ENCODE data around the gene PAQR6. TPM values are rescaled to one million over a fixed set of nuclear protein-coding genes. Genes with fewer than 3 reads are reported as not detected.
A peak's percentile ranks its signal among the peaks of the same experiment; 100 is the strongest.
"Not testable (repeated sequence)": the region's sequence is repeated elsewhere in the genome, so short reads cannot be mapped to it uniquely, and the experiment has no call there.

The PAQR6 gene
- total RNA-seq, 6 donors from 2014 or later = 1.3 to 10.5 (median 2.9) TPM

DNA sequence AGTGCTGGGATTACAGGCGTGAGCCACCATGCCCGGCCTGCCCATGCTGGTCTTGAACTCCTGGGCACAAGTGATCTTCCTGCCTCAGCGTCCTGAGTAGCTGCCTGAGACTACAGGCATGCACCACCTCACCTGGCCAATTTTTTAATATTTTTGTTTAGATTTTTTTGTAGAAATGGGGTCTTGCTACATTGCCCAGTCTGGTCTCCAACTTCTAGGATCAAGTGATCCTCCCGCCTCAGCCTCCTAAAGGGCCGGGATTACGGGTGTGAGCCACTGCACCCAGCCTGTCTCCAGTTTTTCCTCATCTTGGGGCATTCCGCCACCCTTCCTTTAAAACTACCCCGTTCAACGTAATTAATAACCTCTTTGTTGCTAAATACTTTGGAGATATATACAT, 27.6 kb downstream of the PAQR6 start:
- ATAC-seq (ENCODE audit: low FRiP score in 2 of 2) (no peak), DNase-seq (no peak)
- WGBS, 2 donors = 90 to 94% methylated on average over 8 to 9 of the region's 9 CpGs
- Histone ChIP-seq H3K4me3 (no peak overlapping the region), H3K27ac (no peak overlapping the region), H3K27me3 (no peaks in the 10 kb centered on the region), H3K4me1 (peaks cover 8 to 45% (median 20%) of the 10 kb centered on the region in 4 donors), H3K36me3 (peaks cover 18 to 42% (median 29%) of the 10 kb centered on the region in 4 donors), H3K9me3 (no peaks in the 10 kb centered on the region)
- TF ChIP-seq POLR2AphosphoS5 (IDR thresholded peaks at IDR 0.05) = no peak
- TF ChIP-seq EP300 (IDR thresholded peaks at IDR 0.05) = no peak
- TF ChIP-seq POLR2A (IDR thresholded peaks at IDR 0.05) = no peak
- TF ChIP-seq, protein P1, sequence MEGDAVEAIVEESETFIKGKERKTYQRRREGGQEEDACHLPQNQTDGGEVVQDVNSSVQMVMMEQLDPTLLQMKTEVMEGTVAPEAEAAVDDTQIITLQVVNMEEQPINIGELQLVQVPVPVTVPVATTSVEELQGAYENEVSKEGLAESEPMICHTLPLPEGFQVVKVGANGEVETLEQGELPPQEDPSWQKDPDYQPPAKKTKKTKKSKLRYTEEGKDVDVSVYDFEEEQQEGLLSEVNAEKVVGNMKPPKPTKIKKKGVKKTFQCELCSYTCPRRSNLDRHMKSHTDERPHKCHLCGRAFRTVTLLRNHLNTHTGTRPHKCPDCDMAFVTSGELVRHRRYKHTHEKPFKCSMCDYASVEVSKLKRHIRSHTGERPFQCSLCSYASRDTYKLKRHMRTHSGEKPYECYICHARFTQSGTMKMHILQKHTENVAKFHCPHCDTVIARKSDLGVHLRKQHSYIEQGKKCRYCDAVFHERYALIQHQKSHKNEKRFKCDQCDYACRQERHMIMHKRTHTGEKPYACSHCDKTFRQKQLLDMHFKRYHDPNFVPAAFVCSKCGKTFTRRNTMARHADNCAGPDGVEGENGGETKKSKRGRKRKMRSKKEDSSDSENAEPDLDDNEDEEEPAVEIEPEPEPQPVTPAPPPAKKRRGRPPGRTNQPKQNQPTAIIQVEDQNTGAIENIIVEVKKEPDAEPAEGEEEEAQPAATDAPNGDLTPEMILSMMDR (IDR thresholded peaks at IDR 0.05) = no peak

DNA sequence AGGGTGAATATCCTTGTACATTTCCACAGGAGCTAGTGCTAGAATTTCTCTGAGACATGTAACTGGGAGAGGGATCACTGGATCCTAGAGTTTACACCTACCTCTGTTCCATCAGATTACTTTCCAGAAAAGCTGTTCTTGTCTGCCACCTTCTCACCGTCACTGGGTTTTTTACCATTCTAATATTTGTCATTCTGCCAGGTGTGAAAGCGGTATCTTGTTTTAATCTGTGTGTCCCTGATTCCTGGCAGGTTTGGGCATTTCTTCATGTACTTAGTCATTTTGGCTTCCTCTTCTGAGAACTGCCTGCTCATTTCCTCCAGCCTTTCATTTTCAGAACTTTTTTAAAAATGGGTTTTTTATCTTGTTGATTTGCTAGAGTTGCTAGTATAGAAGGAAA, 30.0 kb downstream of the PAQR6 start:
- no peak for ATAC-seq (ENCODE audit: low FRiP score in 2 of 2)
- TF ChIP-seq POLR2AphosphoS5 (IDR thresholded peaks at IDR 0.05) = no peak
- no peak for TF ChIP-seq POLR2A (IDR thresholded peaks at IDR 0.05)
- TF ChIP-seq, protein P1 (IDR thresholded peaks at IDR 0.05) = no peak
- TF ChIP-seq EP300 (IDR thresholded peaks at IDR 0.05) = no peak
- DNase-seq = no peak
- H3K4me3 ChIP-seq = no peak overlapping the region
- peaks cover 11 to 29% (median 18%) of the 10 kb centered on the region in 4 donors for H3K36me3 ChIP-seq
- peaks cover 17 to 56% (median 30%) of the 10 kb centered on the region in 4 donors for H3K4me1 ChIP-seq
- H3K27me3 ChIP-seq = no peaks in the 10 kb centered on the region
- peak overlapping the region; percentile 71 to 80 (median 74) for H3K27ac ChIP-seq
- WGBS, 2 donors = 38 to 50% methylated on average over 2 of the region's 2 CpGs
- no peaks in the 10 kb centered on the region for H3K9me3 ChIP-seq

- peak in 1 of 2 donors; percentile 72 for DNase-seq
- not testable (repeated sequence) for ATAC-seq (ENCODE audit: low FRiP score in 2 of 2); H3K9me3 ChIP-seq; H3K4me3 ChIP-seq; H3K27me3 ChIP-seq
- peaks cover 23 to 60% (median 35%) of the 10 kb centered on the region in 4 donors for H3K4me1 ChIP-seq
- 98 to 99% methylated on average over 35 to 55 of the region's 55 CpGs for WGBS, 2 donors
- H3K27ac ChIP-seq = peak overlapping the region in 1 of 4 donors; percentile 80
- peaks cover 1 to 16% (median 9%) of the 10 kb centered on the region in 4 donors for H3K36me3 ChIP-seq
Observed at GRCh38 chr1:156216361-156217086, 31.3 kb downstream of the PAQR6 start.

DNA sequence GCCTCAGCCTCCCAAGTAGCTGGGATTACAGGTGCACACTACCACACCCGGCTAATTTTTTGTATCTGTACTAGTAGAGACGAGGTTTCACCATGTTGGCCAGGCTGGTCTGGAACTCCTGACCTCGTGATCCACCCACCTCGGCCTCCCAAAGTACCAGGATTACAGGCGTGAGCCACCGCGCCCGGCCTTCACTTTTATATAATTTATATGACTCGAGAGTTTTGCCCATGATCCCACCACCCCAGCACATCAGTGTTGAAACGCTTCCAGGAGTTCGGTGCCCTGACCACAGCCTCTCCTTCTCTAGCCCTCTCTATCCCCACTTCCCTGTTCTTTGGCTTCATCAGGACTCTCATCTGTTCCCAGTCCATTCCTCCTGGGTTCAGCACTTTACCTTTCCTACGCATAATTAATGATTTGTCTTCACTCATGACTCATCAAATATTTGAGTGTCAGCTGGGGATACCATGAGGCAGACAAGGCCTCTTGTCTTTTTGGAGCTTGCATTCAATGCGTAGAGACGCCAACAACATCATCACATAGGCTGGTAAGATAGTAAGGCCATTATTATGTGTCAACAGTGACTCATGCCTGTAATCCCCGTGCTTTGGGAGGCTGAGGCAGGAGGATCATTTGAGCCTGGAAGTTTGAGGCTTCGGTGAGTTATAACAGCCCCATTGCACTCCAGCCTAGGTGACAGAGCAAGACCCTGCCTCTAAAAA, 33.7 kb downstream of the PAQR6 start:
- Histone ChIP-seq H3K4me1 (peaks cover 23 to 54% (median 34%) of the 10 kb centered on the region in 4 donors), H3K9me3 (no peaks in the 10 kb centered on the region), H3K27me3 (no peaks in the 10 kb centered on the region), H3K4me3 (peak overlapping the region in 3 of 4 donors; percentile 45 to 62 (median 56)), H3K36me3 (peaks cover 6 to 19% (median 12%) of the 10 kb centered on the region in 4 donors), H3K27ac (peak overlapping the region; percentile 87 to 95 (median 93))
- TF ChIP-seq POLR2AphosphoS5 (IDR thresholded peaks at IDR 0.05) (no peak), POLR2A (IDR thresholded peaks at IDR 0.05) (no peak), EP300 (IDR thresholded peaks at IDR 0.05) (no peak)
- TF ChIP-seq, protein P1 (IDR thresholded peaks at IDR 0.05) = no peak
- DNase-seq = no peak
- WGBS, 2 donors = 79 to 80% methylated on average over 16 of the region's 16 CpGs
- no peak for ATAC-seq (ENCODE audit: low FRiP score in 2 of 2)

DNA sequence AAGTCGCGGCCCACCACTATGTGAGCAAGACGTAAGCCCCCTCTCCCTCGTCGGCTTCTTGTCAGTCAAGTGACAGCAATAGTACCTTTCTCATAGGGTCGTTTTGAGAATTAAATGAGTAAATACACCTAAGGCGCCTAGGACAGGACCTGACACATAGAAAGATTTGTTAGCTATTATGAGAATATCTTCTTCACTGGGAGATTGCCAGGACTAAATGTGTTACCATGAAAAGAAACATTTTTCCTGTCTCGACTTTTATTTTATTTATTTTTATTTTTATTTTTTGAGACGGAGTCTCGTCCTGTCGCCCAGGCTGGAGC, 34.3 kb downstream of the PAQR6 start:
- TF ChIP-seq, protein P1 (IDR thresholded peaks at IDR 0.05) = no peak
- TF ChIP-seq POLR2AphosphoS5 (IDR thresholded peaks at IDR 0.05) (no peak), EP300 (IDR thresholded peaks at IDR 0.05) (no peak), POLR2A (IDR thresholded peaks at IDR 0.05) (no peak)
- Histone ChIP-seq H3K9me3 (no peaks in the 10 kb centered on the region), H3K27me3 (no peaks in the 10 kb centered on the region), H3K4me1 (peaks cover 23 to 49% (median 34%) of the 10 kb centered on the region in 4 donors), H3K27ac (peak overlapping the region; percentile 87 to 95 (median 93)), H3K4me3 (peak overlapping the region; percentile 34 to 62 (median 50)), H3K36me3 (peaks cover 6 to 23% (median 15%) of the 10 kb centered on the region in 4 donors)
- 18 to 25% methylated on average over 8 to 11 of the region's 11 CpGs for WGBS, 2 donors
- no peak for DNase-seq
- ATAC-seq (ENCODE audit: low FRiP score in 2 of 2) = no peak

Measured in upper lobe of left lung (tissue), 6 donors.